ENCODE data around the gene MAPK1. TPM values are rescaled to one million over a fixed set of nuclear protein-coding genes. Genes with fewer than 3 reads are reported as not detected.

Gene MAPK1
- total and polyA plus RNA-seq, 9 of the 15 experiments (the other 6 are each of a cell fraction or from before 2014, with no cell fraction given): 46.3 to 575 (median 283) TPM

DNA sequence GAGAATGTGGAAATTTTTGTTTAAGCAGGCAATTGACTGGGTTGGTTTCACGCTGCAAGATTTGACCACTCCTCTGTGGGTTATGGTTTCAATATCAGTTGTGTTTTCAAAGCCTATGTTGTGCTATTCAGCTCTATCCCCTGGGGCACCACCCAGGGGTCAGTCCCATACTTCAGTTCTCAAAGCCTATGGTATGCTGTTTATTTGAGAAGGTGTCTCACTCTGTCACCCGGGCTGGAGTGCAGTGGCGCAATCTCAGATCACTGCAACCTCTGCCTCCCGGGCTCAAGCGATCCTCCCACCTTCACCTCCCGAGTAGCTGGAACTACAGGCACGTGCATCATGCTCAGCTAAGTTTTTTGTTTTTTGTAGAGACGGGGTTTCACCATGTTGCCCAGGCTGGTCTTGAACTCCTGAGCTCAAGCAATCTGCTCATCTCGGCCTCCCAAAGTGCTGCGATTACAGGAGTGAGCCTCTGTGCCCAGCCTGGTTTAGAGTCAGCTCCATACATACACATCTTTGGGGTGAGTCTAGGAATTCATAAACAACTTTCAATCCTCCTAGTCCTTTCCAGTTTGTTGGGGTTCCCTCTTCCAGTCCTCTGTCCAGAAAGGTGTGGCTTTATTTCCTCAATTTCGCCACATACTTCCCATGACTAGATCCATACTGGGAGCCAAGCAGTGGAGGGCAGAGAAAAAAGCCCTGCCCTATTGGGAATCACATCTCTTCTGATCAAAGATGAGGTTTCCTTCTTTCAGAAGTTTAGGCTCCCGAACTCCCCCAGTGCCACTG, 35.0 kb upstream of the MAPK1 start (continued):
- TF ChIP-seq, protein P1, sequence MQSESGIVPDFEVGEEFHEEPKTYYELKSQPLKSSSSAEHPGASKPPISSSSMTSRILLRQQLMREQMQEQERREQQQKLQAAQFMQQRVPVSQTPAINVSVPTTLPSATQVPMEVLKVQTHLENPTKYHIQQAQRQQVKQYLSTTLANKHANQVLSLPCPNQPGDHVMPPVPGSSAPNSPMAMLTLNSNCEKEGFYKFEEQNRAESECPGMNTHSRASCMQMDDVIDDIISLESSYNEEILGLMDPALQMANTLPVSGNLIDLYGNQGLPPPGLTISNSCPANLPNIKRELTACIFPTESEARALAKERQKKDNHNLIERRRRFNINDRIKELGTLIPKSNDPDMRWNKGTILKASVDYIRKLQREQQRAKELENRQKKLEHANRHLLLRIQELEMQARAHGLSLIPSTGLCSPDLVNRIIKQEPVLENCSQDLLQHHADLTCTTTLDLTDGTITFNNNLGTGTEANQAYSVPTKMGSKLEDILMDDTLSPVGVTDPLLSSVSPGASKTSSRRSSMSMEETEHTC (IDR thresholded peaks at IDR 0.05): peak; percentile 35; the same call in 1 of the 2 replicates
- TF ChIP-seq, protein P2, sequence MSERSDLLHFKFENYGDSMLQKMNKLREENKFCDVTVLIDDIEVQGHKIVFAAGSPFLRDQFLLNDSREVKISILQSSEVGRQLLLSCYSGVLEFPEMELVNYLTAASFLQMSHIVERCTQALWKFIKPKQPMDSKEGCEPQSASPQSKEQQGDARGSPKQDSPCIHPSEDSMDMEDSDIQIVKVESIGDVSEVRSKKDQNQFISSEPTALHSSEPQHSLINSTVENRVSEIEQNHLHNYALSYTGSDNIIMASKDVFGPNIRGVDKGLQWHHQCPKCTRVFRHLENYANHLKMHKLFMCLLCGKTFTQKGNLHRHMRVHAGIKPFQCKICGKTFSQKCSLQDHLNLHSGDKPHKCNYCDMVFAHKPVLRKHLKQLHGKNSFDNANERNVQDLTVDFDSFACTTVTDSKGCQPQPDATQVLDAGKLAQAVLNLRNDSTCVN (CRISPR knock-in tag; IDR thresholded peaks at IDR 0.05): peak; percentile 63; the same call in 1 of the 2 replicates
- TF ChIP-seq ZNF79 (CRISPR knock-in tag; IDR thresholded peaks at IDR 0.05; ENCODE audit: low read depth) (no peak), RCOR1 (IDR thresholded peaks at IDR 0.05; ENCODE audit: borderline replicate concordance in 1 of 2, low read depth in 2 of 2, low read length in 2 of 2) (peak in 1 of 2 experiments; percentile 68; a peak in 1 of 4 replicates), CBFB (CRISPR knock-in tag; IDR thresholded peaks at IDR 0.05) (0 out of 2 replicates have a peak, but pooled peaks have one; percentile 39), EWSR1 (IDR thresholded peaks at IDR 0.05; ENCODE audit: borderline replicate concordance, low read depth, partially characterized antibody) (no peak), TCF7 (IDR thresholded peaks at IDR 0.05; ENCODE audit: borderline replicate concordance) (no peak), CEBPG (CRISPR knock-in tag; IDR thresholded peaks at IDR 0.05) (peak; percentile 78), CEBPG (tag; conservative IDR thresholded peaks at IDR 0.05 in 1 of 2, IDR thresholded peaks at IDR 0.05 in 1 of 2) (peak; percentile 79 to 88), STAG1 (CRISPR knock-in tag; IDR thresholded peaks at IDR 0.05; ENCODE audit: borderline replicate concordance) (peak; percentile 39; the same call in 1 of the 2 replicates), BDP1 (IDR thresholded peaks at IDR 0.05; ENCODE audit: insufficient read depth, insufficient read length) (no peak), TEAD4 (IDR thresholded peaks at IDR 0.05; ENCODE audit: low read length) (peak; percentile 22; the same call in 1 of the 2 replicates), TEAD4 (CRISPR knock-in tag; IDR thresholded peaks at IDR 0.05; ENCODE audit: borderline replicate concordance) (no peak), FOXK1 (CRISPR knock-in tag; IDR thresholded peaks at IDR 0.05; ENCODE audit: borderline replicate concordance) (0 out of 2 replicates have a peak, but pooled peaks have one; percentile 21)
- TF ChIP-seq, protein P3, sequence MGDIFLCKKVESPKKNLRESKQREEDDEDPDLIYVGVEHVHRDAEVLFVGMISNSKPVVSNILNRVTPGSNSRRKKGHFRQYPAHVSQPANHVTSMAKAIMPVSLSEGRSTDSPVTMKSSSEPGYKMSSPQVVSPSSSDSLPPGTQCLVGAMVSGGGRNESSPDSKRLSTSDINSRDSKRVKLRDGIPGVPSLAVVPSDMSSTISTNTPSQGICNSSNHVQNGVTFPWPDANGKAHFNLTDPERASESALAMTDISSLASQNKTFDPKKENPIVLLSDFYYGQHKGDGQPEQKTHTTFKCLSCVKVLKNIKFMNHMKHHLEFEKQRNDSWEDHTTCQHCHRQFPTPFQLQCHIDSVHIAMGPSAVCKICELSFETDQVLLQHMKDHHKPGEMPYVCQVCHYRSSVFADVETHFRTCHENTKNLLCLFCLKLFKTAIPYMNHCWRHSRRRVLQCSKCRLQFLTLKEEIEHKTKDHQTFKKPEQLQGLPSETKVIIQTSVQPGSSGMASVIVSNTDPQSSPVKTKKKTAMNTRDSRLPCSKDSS (IDR thresholded peaks at IDR 0.05; ENCODE audit: low read depth, partially characterized antibody): no peak
- TF ChIP-seq, protein P4, sequence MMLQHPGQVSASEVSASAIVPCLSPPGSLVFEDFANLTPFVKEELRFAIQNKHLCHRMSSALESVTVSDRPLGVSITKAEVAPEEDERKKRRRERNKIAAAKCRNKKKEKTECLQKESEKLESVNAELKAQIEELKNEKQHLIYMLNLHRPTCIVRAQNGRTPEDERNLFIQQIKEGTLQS (IDR thresholded peaks at IDR 0.05): no peak
- TF ChIP-seq, protein P4 (CRISPR knock-in tag; conservative IDR thresholded peaks at IDR 0.05): peak; percentile 35; the same call in 1 of the 2 replicates
- TF ChIP-seq, protein P5, sequence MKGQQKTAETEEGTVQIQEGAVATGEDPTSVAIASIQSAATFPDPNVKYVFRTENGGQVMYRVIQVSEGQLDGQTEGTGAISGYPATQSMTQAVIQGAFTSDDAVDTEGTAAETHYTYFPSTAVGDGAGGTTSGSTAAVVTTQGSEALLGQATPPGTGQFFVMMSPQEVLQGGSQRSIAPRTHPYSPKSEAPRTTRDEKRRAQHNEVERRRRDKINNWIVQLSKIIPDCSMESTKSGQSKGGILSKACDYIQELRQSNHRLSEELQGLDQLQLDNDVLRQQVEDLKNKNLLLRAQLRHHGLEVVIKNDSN (CRISPR knock-in tag; IDR thresholded peaks at IDR 0.05): peak; percentile 63
- TF ChIP-seq, protein P6, sequence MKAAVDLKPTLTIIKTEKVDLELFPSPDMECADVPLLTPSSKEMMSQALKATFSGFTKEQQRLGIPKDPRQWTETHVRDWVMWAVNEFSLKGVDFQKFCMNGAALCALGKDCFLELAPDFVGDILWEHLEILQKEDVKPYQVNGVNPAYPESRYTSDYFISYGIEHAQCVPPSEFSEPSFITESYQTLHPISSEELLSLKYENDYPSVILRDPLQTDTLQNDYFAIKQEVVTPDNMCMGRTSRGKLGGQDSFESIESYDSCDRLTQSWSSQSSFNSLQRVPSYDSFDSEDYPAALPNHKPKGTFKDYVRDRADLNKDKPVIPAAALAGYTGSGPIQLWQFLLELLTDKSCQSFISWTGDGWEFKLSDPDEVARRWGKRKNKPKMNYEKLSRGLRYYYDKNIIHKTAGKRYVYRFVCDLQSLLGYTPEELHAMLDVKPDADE (conservative IDR thresholded peaks at IDR 0.05; ENCODE audit: control insufficient read depth, low read depth, low read length): 0 out of 2 replicates have a peak, but pooled peaks have one; percentile 32
